ENCODE results near the gene SMCO3. TPM values are rescaled to one million over a fixed set of nuclear protein-coding genes. Genes with fewer than 3 reads are reported as not detected.
A peak's percentile ranks its signal among the peaks of the same experiment; 100 is the strongest.

Gene SMCO3
- total RNA-seq, 1 experiment from 2014 or later: not detected

- TF ChIP-seq REST (IDR thresholded peaks at IDR 0.05; ENCODE audit: low read depth) (no peak), CBX3 (IDR thresholded peaks at IDR 0.05; ENCODE audit: low read depth) (no peak), TCF7L2 (IDR thresholded peaks at IDR 0.05; ENCODE audit: borderline replicate concordance, extremely low read depth, insufficient read depth, insufficient read length) (no peak)
These were observed 11.3 kb downstream of the SMCO3 start (continued) for GRCh38 chr12:14802721-14803010.

- H3K36me3 ChIP-seq (ENCODE audit: control insufficient read depth in 1 of 2, insufficient read depth in 2 of 2, low read length in 2 of 2): peaks cover 22 to 23% of the 10 kb centered on the region in 2 experiments
- no peaks in the 10 kb centered on the region for H4K20me1 ChIP-seq (ENCODE audit: insufficient read depth)
- intact Hi-C loops (cut with micrococcal nuclease): no loop called here
- H3K4me3 ChIP-seq (replicated peaks in 1 of 2; ENCODE audit: low read depth in 1 of 2, low read length in 2 of 2): peak overlapping the region; percentile 86 to 94
- ChIA-PET RAD21 (ENCODE audit: low non-redundant PET in 1 of 2, low total read pairs in 2 of 2, uncharacterized antibody in 2 of 2, unreplicated experiment in 2 of 2) (no interaction called here), CTCF (no interaction called here), POLR2A (interaction anchor here (1.8 to 2.2 kb wide), 4 partner anchors 9 to 33 kb away, joined by 6 to 13 read pairs (median 9); a partner anchor contains a TSS)
- H3K9ac ChIP-seq (ENCODE audit: low read length): peak overlapping the region; percentile 95
- no TSS peak for BruUV-seq (replicated peaks)
- ATAC-seq: no peak
- H3K9me3 ChIP-seq (ENCODE audit: control insufficient read depth in 1 of 2, insufficient read depth in 1 of 2, low read depth in 1 of 2, low read length in 2 of 2): no peaks in the 10 kb centered on the region
- peak overlapping the region; percentile 75 for H3K4me2 ChIP-seq (ENCODE audit: low read length)
- H3K27me3 ChIP-seq (ENCODE audit: insufficient read depth, low read length): no peaks in the 10 kb centered on the region
- H3K79me2 ChIP-seq (ENCODE audit: insufficient read depth, low read length): peaks cover 68% of the 10 kb centered on the region
- H3K9me2 ChIP-seq (ENCODE audit: insufficient read depth): no peaks in the 10 kb centered on the region
- peak overlapping the region; percentile 79; the same call in 1 of the 2 replicates for H3K27ac ChIP-seq (ENCODE audit: low read depth, low read length)
- no peak for DNase-seq (ENCODE audit: low read depth, low spot score)
- H2AFZ ChIP-seq (ENCODE audit: low read depth, low read length, poor library complexity, severe bottlenecking): no peak overlapping the region
- H3K4me1 ChIP-seq (ENCODE audit: control insufficient read depth in 1 of 2, insufficient read depth in 2 of 2, low read length in 2 of 2): peaks cover 6 to 15% of the 10 kb centered on the region in 2 experiments; a peak in 3 of 4 replicates
- no peak for TF ChIP-seq MAX (IDR thresholded peaks at IDR 0.05)
- TF ChIP-seq ZNF274 (IDR thresholded peaks at IDR 0.05; ENCODE audit: low read depth, low read length): no peak
- TF ChIP-seq ZFX (IDR thresholded peaks at IDR 0.05): no peak
- TF ChIP-seq YY1 (IDR thresholded peaks at IDR 0.05; ENCODE audit: extremely low read depth, insufficient replicate concordance, low read depth, low read length): no peak
- TF ChIP-seq, protein P1, sequence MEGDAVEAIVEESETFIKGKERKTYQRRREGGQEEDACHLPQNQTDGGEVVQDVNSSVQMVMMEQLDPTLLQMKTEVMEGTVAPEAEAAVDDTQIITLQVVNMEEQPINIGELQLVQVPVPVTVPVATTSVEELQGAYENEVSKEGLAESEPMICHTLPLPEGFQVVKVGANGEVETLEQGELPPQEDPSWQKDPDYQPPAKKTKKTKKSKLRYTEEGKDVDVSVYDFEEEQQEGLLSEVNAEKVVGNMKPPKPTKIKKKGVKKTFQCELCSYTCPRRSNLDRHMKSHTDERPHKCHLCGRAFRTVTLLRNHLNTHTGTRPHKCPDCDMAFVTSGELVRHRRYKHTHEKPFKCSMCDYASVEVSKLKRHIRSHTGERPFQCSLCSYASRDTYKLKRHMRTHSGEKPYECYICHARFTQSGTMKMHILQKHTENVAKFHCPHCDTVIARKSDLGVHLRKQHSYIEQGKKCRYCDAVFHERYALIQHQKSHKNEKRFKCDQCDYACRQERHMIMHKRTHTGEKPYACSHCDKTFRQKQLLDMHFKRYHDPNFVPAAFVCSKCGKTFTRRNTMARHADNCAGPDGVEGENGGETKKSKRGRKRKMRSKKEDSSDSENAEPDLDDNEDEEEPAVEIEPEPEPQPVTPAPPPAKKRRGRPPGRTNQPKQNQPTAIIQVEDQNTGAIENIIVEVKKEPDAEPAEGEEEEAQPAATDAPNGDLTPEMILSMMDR (IDR thresholded peaks at IDR 0.05 in 2 of 3, conservative IDR thresholded peaks at IDR 0.05 in 1 of 3; ENCODE audit: borderline replicate concordance in 1 of 3, insufficient read depth in 1 of 3, low read depth in 2 of 3, low read length in 2 of 3): no peak
- no peak for TF ChIP-seq JUND (IDR thresholded peaks at IDR 0.05)
- TF ChIP-seq CBX3 (IDR thresholded peaks at IDR 0.05; ENCODE audit: low read depth): no peak
- no peak for TF ChIP-seq REST (IDR thresholded peaks at IDR 0.05; ENCODE audit: low read depth)
- TF ChIP-seq SRF (IDR thresholded peaks at IDR 0.05; ENCODE audit: low read depth): no peak
- no peak for TF ChIP-seq SIN3A (IDR thresholded peaks at IDR 0.05; ENCODE audit: low read depth)
- no peak for TF ChIP-seq EZH2phosphoT487 (IDR thresholded peaks at IDR 0.05; ENCODE audit: borderline replicate concordance)
- TF ChIP-seq EZH2 (IDR thresholded peaks at IDR 0.05): no peak
- TF ChIP-seq POLR2AphosphoS5 (IDR thresholded peaks at IDR 0.05; ENCODE audit: low read depth, low read length): no peak
These were observed 11.7 kb downstream of the SMCO3 start for GRCh38 chr12:14802247-14802646.
